Measurements from ENCODE around the gene TAF10.

The TAF10 gene

DNA sequence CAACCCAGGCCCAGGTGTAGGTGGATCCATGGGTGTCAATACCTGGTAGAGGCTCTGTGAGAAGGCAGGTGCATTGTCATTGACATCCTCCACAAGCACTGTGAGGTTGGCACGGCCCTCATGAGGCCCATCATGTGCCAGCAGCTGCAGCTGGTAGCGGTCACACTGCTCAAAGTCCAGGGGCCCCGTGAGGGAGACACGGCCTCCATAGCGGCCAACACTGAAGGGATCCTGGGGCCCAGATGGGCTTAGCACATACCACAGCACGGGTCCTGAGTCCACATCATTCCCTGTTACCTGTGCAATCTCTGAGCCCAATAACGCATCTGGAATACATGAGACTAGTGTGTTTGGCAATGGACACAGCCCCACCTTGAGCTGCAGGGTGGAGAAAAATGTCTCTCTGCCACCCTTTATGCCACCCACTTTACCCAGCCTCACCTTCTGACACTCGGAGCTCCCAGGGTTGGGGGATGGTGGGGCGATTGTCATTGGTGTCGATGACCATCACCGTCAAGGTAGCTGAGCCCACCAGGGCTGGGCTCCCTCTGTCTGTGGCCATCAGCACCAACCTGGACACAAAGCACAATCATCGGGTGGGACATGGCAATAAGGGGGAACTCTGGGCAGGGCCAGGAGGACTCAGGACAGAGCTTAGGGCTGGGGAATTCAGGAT, 13.3 kb upstream of the TAF10 start:
- no peak for DNase-seq (ENCODE audit: low spot score)

GRCh38 chr11:6623391-6624363, 11.7 kb upstream of the TAF10 start:
- no peak for DNase-seq (ENCODE audit: low spot score)

- no peak for DNase-seq (ENCODE audit: low spot score)
These were observed 10.5 kb upstream of the TAF10 start for GRCh38 chr11:6622261-6623171.

DNA sequence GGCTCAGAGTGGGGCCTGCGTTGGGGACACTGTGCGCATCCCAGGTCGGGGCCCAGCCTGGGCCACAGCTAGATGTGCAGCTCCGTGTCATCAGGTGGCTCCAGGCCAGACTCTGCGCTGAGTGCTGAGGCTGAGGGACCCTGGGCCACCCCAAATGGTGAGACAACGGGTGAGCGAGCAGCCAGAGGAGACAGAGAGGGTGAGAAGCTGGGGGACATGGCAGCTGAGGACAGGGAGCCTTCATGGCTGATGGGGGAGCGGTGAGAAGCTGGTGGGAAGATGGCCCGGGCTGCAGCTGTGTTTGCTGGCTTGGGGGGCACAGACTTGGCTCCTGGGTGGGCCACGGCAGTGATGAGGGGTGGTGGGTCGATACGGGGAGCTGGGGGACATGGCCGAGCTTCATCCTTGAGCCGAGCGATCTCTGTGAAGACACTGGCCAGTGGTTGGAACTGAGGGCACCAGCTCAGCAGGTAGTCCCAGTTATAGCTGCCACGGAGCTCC, 9.7 kb upstream of the TAF10 start:
- no peak for DNase-seq (ENCODE audit: low spot score)

GRCh38 chr11:6620636-6621035, 8.6 kb upstream of the TAF10 start:
- no peak for DNase-seq (ENCODE audit: low spot score)

DNA sequence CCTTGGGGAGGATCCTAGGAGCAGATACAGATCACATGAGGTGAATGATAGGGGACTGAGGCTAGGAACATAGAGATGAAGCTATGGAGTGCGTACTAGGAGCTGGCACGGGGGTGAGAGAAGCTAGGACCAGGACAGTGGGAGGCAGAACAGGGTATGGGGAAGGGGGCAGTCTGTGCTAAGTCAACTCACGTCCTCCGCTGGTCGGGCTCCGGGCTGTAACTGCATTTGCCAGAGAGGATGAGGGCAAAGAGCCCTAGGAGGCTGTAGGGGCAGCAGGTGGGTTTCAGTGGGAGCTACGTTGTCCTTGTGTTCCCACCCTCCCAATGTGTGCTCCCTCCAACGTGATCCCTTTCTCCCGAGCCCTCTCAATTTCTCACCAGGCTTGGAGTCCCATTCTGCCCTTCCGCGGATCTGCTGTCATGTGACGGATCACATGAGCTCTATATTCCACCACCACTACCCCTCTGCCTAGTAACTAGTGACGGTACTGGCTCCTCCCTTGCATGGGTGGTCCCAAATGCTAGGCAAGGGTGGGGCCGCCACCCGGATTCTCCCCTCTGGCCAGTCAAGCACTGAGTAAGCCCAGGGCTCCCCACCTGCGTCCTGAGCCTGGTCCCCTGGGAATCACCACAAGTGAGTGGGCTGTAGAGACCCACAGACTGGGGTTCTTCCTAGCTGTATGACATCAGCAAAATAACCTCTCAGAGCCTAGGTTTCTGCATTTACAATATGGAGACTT, 7.2 kb upstream of the TAF10 start, which contains the start of gene TPP1:
Gene TPP1 (minus strand): TSS at position 419 of the 742 bp plus-strand sequence. CDS start 22 bp downstream, at position 397.
- DNase-seq (ENCODE audit: low spot score), result peak; percentile 99

DNA sequence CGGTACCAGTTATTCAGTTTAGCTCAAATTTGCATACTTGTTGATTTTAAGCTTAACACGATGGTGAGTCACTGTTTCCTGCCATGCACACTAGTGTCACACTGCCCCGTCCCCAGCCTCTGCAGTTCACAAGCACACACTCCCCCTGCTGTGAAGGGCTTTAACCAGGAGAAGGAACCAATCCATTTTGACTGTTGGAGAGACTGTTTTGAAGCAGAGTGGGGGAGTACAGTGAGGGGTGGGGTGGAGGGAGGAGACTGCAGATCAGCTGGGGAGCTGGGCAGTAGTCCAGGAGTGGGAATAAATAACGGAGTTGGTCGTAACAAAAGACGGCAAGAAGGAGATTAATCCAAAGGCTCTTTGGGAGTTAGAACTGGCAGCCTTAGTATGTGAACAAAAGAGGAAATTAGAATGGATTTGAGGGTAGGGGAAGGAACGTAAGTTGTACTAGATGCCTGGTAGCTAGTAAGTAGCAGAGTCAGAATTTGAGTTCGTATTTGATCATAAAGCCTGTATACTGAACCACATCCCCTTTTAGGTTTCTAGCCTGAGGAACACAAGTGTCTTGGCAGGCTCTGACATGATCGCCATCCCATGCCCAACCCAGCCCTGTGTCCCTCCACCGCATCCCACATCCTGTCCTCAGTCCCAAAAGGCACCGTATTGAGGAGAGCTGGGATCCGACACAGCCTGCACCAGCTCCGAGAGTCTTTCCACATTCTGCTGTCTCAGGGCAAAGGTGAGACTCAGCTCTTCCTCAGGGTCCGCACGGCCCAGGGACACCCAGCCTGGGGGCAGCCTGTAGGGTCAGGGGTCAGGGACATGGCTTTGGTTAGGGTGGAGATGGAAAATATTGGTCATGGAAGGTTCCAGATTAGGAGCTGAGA, 6.3 kb upstream of the TAF10 start:
- DNase-seq (ENCODE audit: low spot score), result peak; percentile 87

DNA sequence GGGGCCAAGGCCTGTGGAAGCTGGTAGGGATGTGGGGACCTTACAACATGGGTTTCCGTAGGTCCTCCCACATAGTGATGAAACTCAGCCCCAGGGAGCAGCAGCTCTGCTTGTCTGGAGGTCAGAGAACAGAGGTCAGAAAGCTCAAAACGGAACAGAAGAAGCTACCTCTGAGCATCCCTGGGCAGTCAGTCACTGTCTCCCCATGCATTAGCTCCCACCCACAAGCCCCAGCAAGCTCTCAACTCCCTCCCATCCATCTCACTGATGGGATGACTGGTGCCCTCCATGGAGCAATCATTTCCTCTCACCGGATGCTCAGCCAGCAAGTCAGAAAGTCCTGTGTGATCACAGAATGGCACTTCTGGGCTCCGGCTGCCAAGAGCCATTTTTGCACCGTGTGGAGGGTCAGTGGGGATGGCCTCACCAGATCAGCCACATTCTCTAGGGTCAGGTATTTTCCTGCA, 5.3 kb upstream of the TAF10 start:
- DNase-seq (ENCODE audit: low spot score), result no peak

- no peak for DNase-seq (ENCODE audit: low spot score)
These were observed 4.7 kb upstream of the TAF10 start for GRCh38 chr11:6616596-6617250.

DNA sequence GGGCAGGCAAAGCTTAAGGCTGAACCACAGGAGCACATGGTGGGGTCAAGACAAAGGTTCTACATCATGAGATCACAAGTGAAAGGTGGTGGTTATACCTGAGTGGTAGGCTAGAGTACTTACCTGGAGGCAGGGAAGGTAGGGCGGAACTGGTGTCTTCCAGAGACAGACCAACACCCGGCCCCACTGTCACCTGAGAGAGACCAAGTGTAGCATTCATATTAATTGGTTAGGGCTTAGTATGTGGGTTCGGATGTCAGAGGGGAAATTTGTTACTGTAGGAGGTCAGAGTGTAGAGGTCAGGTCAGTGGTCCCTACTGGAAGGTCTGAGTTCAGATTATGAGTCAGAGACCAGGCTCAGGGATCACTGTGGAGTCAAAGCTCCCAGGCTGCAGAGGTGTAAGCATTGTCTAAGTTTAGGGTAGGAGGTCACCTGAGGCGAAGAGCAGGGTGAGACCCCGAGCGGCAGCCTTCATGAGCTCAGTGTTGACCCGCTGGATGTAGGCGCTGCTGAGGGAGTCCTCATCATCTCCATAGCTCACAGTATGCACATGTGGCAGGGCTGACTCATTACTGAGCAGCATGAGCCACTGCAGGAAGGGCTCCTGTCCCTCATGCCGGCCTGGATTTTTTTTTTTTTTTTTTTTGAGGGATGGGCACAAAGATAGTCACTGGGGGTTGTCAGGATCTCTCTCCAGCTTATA, 4.0 kb upstream of the TAF10 start:
- DNase-seq (ENCODE audit: low spot score), result no peak

DNA sequence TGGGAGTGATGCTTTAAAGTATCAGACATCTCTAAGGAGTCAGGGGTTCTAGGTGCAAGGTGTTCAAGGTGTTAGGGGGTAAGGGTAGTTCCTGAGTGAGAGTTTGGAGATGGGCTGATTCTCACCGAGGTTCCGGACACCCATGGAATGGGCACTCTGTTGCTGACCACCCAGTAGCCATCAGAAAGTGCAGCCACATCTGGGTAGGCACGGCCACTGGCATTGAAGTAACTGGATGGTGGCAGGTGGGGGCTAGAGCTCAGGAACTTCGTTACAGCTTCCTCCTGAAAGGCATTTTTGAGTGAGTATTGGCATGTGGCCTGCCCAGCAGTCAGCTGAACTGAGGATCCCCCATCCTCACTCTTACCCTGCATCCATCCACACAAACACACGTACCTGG, 3.0 kb upstream of the TAF10 start:
- DNase-seq (ENCODE audit: low spot score), result no peak

DNA sequence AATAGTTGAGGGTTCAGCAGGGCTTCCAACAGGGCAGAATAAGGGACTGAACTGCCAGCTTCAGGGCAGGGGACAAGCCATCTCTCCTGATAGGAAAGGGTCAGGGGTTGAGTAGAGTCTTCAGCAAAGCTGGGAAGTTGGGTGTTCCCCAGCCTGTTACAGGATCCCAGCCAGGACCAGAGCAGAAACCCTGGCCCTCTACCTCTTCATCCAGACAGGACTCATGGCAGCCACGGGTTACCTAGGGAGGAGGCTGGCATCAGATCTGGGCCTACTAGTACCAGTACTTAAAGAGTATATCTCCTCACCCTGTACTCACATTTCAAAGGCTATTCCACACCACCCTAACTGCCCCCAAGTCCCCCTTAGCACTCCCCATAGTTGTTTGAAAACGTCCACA, 2.4 kb upstream of the TAF10 start:
- DNase-seq (ENCODE audit: low spot score), result no peak

- no peak for DNase-seq (ENCODE audit: low spot score)
These were observed 1.5 kb upstream of the TAF10 start for GRCh38 chr11:6613496-6613895.

DNA sequence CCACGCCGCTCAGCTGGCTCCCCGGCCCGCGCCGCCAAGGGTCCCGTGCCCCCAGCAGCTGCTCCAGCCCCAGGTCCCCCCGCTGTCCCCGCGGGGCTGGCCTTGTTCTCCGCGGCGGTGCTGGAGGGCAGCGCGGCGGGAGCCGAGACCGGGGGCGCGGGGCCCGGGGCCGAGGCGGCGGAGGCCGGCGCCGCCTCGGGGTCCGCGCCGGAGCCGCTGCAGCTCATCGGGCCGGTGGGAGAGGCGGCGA, 128 bp downstream of the TAF10 start:
- DNase-seq (ENCODE audit: low spot score), result no peak

DNA sequence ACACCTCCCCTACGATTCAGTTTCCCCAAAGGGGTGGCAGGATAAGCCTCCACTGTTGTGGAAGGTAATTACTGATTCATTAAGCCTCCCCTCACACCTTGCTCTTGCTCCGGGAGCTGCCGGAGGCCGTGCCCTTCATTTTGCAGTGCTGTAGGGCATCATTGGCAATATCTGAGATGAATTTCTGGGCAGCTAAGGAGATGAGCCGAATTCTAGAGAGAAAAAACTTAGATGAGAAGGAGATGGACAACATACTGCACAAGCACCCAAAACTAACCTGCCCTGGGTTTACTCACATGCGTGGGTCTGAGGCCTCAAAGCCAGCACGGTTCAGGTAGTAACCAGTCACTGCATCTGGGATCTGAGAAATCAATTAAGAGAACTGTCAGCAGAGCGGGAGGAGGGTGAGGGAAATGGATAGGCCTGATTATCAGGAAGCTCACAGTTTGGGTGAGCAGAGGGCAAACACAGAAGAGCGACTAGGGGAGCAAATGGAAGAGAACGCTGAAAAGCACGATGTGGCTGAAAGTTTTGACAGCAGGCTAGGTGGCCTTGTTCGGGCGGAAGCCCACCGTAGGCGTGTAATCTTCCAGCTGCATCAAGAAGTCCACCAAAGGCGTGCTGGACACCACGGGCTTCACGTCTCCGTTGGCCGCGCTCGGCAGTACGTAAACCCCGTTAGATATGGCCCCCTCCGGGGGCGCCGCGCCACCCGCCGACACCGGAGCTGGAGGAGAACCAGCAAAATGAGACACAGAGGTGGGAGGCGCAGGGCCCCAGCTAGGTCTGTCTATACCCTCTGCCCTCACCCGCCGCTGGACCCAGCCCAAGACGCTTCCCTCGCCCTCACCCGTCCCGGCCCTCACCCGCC, 689 bp downstream of the TAF10 start:
- peak; percentile 34 for DNase-seq (ENCODE audit: low spot score)

- DNase-seq (ENCODE audit: low spot score), result no peak
These were observed 1.4 kb downstream of the TAF10 start for GRCh38 chr11:6610591-6610990.

- no peak for DNase-seq (ENCODE audit: low spot score)
These were observed 2.5 kb downstream of the TAF10 start for GRCh38 chr11:6609502-6610015.
